ENCODE data around the gene HNRNPL. TPM values are rescaled to one million over a fixed set of nuclear protein-coding genes. Genes with fewer than 3 reads are reported as not detected.
A peak's percentile ranks its signal among the peaks of the same experiment; 100 is the strongest.

The HNRNPL gene
- total and polyA plus RNA-seq, 2 of the 8 experiments (the other 6 are each of a cell fraction or from before 2014, with no cell fraction given) = 404 to 779 TPM

GRCh38 chr19:38838986-38839761 lies 10.6 kb downstream of the HNRNPL start:
- DNase-seq (ENCODE audit: low read depth in 1 of 2, low spot score in 2 of 2) (no peak), FAIRE-seq (no peak)
- no peak overlapping the region for H4K5ac ChIP-seq (ENCODE audit: insufficient read length, low read depth, low read length)
- H4K20me1 ChIP-seq (replicated peaks in 1 of 2; ENCODE audit: control insufficient read depth in 1 of 2, insufficient read depth in 2 of 2, low read length in 2 of 2) = peaks cover 32 to 45% of the 10 kb centered on the region in 2 experiments
- H3K23ac ChIP-seq (ENCODE audit: insufficient read length) = no peak overlapping the region
- 96% methylated on average over 12 of the region's 12 CpGs; no CpG with 5 or more reads in 1 of the 2 experiments for WGBS, 2 experiments (ENCODE audit: extremely low coverage in 1 of 2, insufficient coverage in 1 of 2, insufficient read length in 1 of 2, insufficient replicate concordance in 2 of 2, low coverage in 1 of 2, low lambda C conversion rate in 2 of 2, missing lambda C conversion rate in 1 of 2)
- POLR2A ChIA-PET (ENCODE audit: partially characterized antibody) = interaction anchor here (0.6 to 14.2 kb wide), 20 partner anchors 7 to 105 kb away, joined by 3 to 376 read pairs (median 4); partner anchors contain the start of genes CAPN12, HNRNPL, MRPS12 and SARS2
- H2AFZ ChIP-seq (ENCODE audit: low read length) = no peak overlapping the region
- no peak overlapping the region for H4K91ac ChIP-seq (replicated peaks; ENCODE audit: insufficient read length, low read length)
- H3K23me2 ChIP-seq (ENCODE audit: low read depth, low read length) = no peaks in the 10 kb centered on the region
- TF ChIP-seq EGR1 (IDR thresholded peaks at IDR 0.05; ENCODE audit: borderline replicate concordance, low read depth, low read length) (no peak), POLR2A (IDR thresholded peaks at IDR 0.05; ENCODE audit: control extremely low read depth in 1 of 2, low read depth in 2 of 2, low read length in 2 of 2) (peak in 1 of 2 experiments; percentile 62; a peak in 1 of 3 replicates), FOSL1 (IDR thresholded peaks at IDR 0.05; ENCODE audit: insufficient read depth, low read depth, low read length) (no peak), POLR2AphosphoS5 (IDR thresholded peaks at IDR 0.05; ENCODE audit: low read depth, low read length) (peak; percentile 34; the same call in 1 of the 2 replicates), MAX (IDR thresholded peaks at IDR 0.05) (no peak), JUND (IDR thresholded peaks at IDR 0.05; ENCODE audit: low read length) (no peak)
- H3K4ac ChIP-seq (replicated peaks; ENCODE audit: insufficient read length, low read depth, low read length) = no peak overlapping the region
- no peak overlapping the region for H3K18ac ChIP-seq (ENCODE audit: extremely low read depth, low read length)
- H2BK5ac ChIP-seq (ENCODE audit: low read depth, low read length) = no peak overlapping the region; the same call in 1 of the 2 replicates
- H3K14ac ChIP-seq (ENCODE audit: insufficient read length) = no peak overlapping the region
- H3K79me1 ChIP-seq (ENCODE audit: low read depth, low read length) = peaks cover 7% of the 10 kb centered on the region; the same call in 1 of the 2 replicates
- H3K4me2 ChIP-seq (ENCODE audit: insufficient read depth in 1 of 2, low read depth in 2 of 2, low read length in 2 of 2) = no peak overlapping the region
- H2BK20ac ChIP-seq (ENCODE audit: low read length) = no peak overlapping the region
- no peak overlapping the region for H3K56ac ChIP-seq (replicated peaks; ENCODE audit: insufficient read length, low read depth, low read length)
- CTCF ChIA-PET (ENCODE audit: partially characterized antibody) = interaction anchor here (0.6 to 1.5 kb wide), 2 partner anchors 49 to 500 kb away, joined by 3 to 4 read pairs; no protein-coding TSS in a partner anchor
- no peak overlapping the region for H3K4me3 ChIP-seq (ENCODE audit: extremely low read depth in 1 of 4, insufficient read depth in 2 of 4, low read depth in 3 of 4, low read length in 4 of 4)
- H3K79me2 ChIP-seq (ENCODE audit: control insufficient read depth in 1 of 2, insufficient read depth in 2 of 2, low read length in 2 of 2) = peaks cover 0 to 30% of the 10 kb centered on the region in 2 experiments; a peak in 2 of 4 replicates
- no peaks in the 10 kb centered on the region; a peak in 1 of 7 replicates for H3K27me3 ChIP-seq (replicated peaks in 1 of 4; ENCODE audit: control insufficient read depth in 3 of 4, extremely low read depth in 1 of 4, insufficient read depth in 3 of 4, low read length in 3 of 4)
- H4K8ac ChIP-seq (ENCODE audit: extremely low read depth, insufficient read depth, low read length) = peak overlapping the region; percentile 76; the same call in 1 of the 2 replicates
- H3K4me1 ChIP-seq (replicated peaks in 1 of 4; ENCODE audit: control insufficient read depth in 3 of 4, insufficient read depth in 4 of 4, low read length in 3 of 4) = no peaks in the 10 kb centered on the region
- H2BK15ac ChIP-seq (ENCODE audit: low read length) = no peak overlapping the region
- peaks cover 76 to 89% (median 83%) of the 10 kb centered on the region in 4 experiments for H3K36me3 ChIP-seq (ENCODE audit: control insufficient read depth in 2 of 4, insufficient read depth in 4 of 4, low read length in 3 of 4)
- H2BK120ac ChIP-seq (replicated peaks; ENCODE audit: low read depth, low read length) = no peak overlapping the region
- H3K9me3 ChIP-seq (ENCODE audit: insufficient read depth in 2 of 2, low read depth in 1 of 2, low read length in 1 of 2) = no peaks in the 10 kb centered on the region
- H3K9ac ChIP-seq (replicated peaks in 1 of 4; ENCODE audit: extremely low read depth in 1 of 4, low read depth in 3 of 4, low read length in 3 of 4) = no peak overlapping the region
- H3K27ac ChIP-seq (ENCODE audit: low read depth, low read length) = no peak overlapping the region; the same call in 1 of the 2 replicates
- no peak overlapping the region for H2AK5ac ChIP-seq (ENCODE audit: low read depth, low read length)
- H2BK12ac ChIP-seq (ENCODE audit: low read depth, low read length) = no peak overlapping the region

Data from H1 (cell line).